ENCODE measurements around the gene CSTB. TPM values are rescaled to one million over a fixed set of nuclear protein-coding genes. Genes with fewer than 3 reads are reported as not detected.

CSTB gene
- total RNA-seq, 1 experiment from 2014 or later: 57.5 TPM

DNA sequence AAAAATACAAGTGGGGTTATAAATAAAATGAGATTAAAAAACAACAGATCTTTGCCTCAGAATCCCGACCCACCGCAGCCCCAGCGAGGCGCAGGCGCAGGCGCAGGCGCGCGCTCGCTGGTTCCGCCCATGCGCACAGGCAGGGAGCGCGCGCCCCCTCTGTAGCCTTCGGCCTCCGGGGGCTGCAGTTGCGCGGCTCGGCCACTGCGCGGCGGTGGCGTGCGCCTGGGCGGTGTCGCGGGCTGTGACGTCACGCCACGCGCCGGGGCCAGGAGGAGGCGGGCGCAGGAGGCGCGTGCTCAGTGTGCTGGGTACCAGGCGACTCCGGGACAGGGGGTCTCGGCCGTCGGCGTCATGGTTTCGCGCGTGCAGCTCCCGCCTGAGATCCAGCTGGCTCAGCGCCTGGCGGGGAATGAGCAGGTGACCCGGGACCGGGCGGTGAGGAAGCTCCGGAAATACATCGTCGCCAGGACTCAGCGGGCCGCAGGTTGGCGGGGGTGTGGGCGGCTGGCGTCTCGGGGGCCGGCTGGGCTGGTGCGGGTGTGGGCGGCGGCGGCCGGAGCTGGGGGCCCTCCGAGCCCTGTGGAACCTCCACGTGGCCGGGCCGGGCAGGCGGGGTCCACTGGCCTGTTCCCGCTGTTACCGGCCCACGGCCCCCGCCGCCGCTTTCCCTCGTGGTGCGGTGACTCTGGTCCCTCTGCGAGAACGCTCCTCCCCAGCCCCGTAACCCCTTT, 13.3 kb upstream of the CSTB start, which contains the start of gene RRP1:
Gene RRP1, plus strand, starts transcription at position 302 of the 734 bp plus-strand sequence. Its CDS starts 53 bp downstream, at position 355.
- TF ChIP-seq TCF7L2 (IDR thresholded peaks at IDR 0.05; ENCODE audit: borderline replicate concordance, extremely low read depth, insufficient read depth, insufficient read length) (peak; percentile 26), YY1 (IDR thresholded peaks at IDR 0.05; ENCODE audit: extremely low read depth, insufficient replicate concordance, low read depth, low read length) (peak; percentile 58), REST (IDR thresholded peaks at IDR 0.05; ENCODE audit: low read depth) (no peak), EZH2 (IDR thresholded peaks at IDR 0.05) (no peak), POLR2A (IDR thresholded peaks at IDR 0.05; ENCODE audit: borderline replicate concordance, extremely low read depth, insufficient read depth, insufficient read length) (peak; percentile 94), ZNF274 (IDR thresholded peaks at IDR 0.05; ENCODE audit: low read depth, low read length) (no peak), CTCF (IDR thresholded peaks at IDR 0.05 in 2 of 3, conservative IDR thresholded peaks at IDR 0.05 in 1 of 3; ENCODE audit: borderline replicate concordance in 1 of 3, insufficient read depth in 1 of 3, low read depth in 2 of 3, low read length in 2 of 3) (peak in 2 of 3 experiments; percentile 82 to 94; a peak in 4 of 6 replicates), POLR2AphosphoS5 (IDR thresholded peaks at IDR 0.05; ENCODE audit: low read depth, low read length) (peak; percentile 90), ZFX (IDR thresholded peaks at IDR 0.05) (peak; percentile 82; the same call in 1 of the 2 replicates)
- Histone ChIP-seq H3K27ac (ENCODE audit: low read depth, low read length) (peak within 1 kb of the TSS; percentile 79), H3K79me2 (ENCODE audit: insufficient read depth, low read length) (peaks cover 51% of the 10 kb centered on the region), H3K9me2 (ENCODE audit: insufficient read depth) (no peaks in the 10 kb centered on the region), H3K36me3 (ENCODE audit: control insufficient read depth in 1 of 2, insufficient read depth in 2 of 2, low read length in 2 of 2) (peaks cover 26 to 38% of the 10 kb centered on the region in 2 experiments), H2AFZ (ENCODE audit: low read depth, low read length, poor library complexity, severe bottlenecking) (peak within 1 kb of the TSS; percentile 90), H3K4me1 (ENCODE audit: control insufficient read depth in 1 of 2, insufficient read depth in 2 of 2, low read length in 2 of 2) (peaks cover 4 to 20% of the 10 kb centered on the region in 2 experiments; a peak in 3 of 4 replicates), H3K4me3 (replicated peaks in 1 of 2; ENCODE audit: low read depth in 1 of 2, low read length in 2 of 2) (peak within 1 kb of the TSS; percentile 79 to 98), H3K4me2 (ENCODE audit: low read length) (peak within 1 kb of the TSS; percentile 86), H3K27me3 (ENCODE audit: insufficient read depth, low read length) (no peaks in the 10 kb centered on the region), H4K20me1 (ENCODE audit: insufficient read depth) (no peaks in the 10 kb centered on the region; the same call in 1 of the 2 replicates), H3K9me3 (ENCODE audit: control insufficient read depth in 1 of 2, insufficient read depth in 1 of 2, low read depth in 1 of 2, low read length in 2 of 2) (no peaks in the 10 kb centered on the region), H3K9ac (ENCODE audit: low read length) (peak within 1 kb of the TSS; percentile 95)
- ATAC-seq (peak; percentile 92), DNase-seq (ENCODE audit: low read depth, low spot score) (peak; percentile 59)
- ChIA-PET POLR2A (no interaction called here), CTCF (interaction anchor here (1.1 kb wide), 1 partner anchor 9 kb away, joined by 4 read pairs; no protein-coding TSS in a partner anchor), RAD21 (ENCODE audit: low non-redundant PET in 1 of 2, low total read pairs in 2 of 2, uncharacterized antibody in 2 of 2, unreplicated experiment in 2 of 2) (no interaction called here)
- intact Hi-C loops (cut with micrococcal nuclease): no loop called here
- no TSS peak for BruUV-seq (replicated peaks)
